ENCODE results near the gene VASH2.
"Not testable (repeated sequence)": the region's sequence is repeated elsewhere in the genome, so short reads cannot be mapped to it uniquely, and the experiment has no call there.

The VASH2 gene

DNA sequence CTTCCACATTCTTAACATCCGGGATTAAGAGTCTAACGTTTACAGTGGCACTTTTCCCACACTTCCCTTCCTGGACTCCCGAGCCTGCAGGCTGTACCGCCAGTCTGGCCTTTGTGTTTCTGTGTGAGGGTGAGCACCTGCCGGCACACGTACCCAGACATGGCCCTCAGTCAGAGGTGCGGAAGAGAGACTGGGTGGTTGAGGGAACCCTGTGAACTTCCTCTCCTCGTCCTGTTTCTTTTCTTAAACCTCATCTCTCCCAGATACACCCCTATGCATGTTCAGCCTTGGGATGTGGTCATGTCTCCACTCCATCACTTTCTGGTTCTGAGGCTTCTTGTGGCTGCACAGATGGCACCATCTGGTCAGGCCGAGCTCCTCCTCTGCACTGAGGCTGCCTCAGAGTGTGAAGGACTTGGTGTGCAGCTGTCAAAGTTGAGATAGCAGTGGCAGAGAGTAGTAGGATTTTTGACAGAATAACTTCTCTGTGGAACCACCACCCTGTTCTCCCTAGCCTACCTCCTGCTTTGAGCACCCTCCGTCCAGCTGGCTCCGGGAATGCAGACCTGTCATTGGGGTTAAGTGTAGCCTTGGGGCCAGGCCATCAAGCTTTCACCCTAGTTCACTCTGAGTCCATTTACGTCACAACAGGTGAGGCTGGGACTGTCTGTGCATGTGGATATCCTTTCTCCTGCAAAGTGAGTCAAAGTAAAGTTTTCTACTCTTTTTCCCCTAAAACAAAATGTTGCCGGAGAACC, 31.4 kb downstream of the VASH2 start:
- DNase-seq, result no peak

DNA sequence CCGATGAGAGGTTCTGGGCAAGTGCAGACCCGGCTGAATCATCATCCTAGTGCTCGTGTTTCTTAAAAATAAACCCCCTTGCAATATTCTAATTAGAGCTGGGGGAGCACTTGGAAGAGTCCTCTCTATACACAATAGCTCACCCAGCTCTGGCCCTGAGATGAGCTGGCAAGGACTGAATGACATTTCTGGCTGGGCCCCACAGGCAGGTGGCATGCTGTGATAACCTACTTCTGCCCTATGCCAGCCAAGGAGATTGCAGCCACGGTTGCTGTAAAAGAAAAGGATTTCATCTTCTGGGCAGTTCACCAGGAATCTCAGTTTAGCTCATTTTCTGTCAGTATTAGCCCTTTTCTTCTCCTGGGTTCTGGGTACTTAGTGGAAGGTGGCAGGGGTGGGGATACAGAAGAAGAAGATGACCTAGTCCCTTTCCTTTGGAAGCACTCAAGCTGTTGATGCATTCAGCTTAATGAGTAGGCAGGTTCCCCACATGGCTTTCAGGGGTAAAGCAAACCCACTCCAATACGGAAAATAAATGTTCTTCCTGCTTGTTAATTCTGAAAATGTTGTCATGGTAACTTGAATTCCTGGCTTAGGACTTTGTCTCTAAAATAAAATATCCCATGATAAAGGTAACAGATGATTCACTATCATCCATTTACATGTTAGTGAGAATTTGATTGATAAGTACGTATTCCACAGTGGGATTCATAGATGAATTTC, 32.2 kb downstream of the VASH2 start:
- no peak for DNase-seq

DNA sequence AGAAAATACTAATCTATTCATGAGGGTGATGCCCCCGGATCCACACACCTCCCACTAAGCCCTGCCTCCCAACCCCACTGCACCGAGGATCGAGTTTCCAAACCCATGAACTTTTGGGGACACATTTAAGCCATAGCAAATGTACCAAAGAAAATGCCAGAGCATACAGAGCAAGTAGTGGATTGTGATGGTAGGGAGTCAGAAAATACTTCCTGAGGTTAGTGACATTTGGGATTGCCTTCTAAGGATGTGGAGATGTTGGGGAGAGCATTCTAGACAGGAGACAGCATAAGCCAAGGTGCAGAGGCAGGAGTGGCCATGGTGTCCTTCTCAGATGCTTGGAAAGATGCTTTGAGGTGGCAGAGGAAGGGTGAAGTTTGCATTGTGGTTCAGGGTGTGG, 33.1 kb downstream of the VASH2 start:
- no peak for DNase-seq

DNA sequence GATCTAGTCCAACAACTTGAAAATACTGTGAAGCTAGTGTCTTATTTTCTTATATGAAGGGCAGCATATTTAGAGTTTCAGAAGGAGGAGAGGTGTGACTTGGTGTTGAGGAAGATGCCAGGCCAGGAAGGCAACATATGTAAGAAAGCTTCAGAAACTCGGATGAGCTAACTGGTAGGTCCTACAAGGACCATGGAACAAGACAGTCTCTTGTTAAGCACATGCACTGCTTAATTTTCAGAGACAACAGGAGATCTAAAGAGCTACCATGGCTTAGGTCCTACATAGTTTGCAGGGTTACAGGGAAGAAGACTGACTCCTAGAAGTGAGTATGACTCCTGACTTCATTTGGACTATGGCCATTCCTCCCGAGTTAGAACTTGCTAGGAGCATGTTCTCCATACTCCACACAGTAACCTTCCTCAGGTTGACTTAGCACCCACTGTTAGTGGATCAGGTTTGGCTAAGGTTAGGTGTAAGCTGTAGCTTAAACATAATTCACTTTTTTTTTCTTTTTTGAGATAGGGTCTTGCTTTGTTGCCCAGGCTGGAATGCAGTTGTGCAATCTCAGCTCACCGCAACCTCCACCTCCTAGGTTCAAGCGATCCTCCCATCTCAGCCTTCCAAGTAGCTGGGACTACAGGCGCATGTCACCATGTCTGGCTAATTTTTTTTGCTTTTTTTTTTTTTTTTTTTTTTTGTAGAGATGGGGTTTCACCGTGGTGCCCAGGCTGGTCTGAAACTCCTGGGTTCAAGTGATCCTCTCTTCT, 34.4 kb downstream of the VASH2 start:
- DNase-seq, result no peak

DNA sequence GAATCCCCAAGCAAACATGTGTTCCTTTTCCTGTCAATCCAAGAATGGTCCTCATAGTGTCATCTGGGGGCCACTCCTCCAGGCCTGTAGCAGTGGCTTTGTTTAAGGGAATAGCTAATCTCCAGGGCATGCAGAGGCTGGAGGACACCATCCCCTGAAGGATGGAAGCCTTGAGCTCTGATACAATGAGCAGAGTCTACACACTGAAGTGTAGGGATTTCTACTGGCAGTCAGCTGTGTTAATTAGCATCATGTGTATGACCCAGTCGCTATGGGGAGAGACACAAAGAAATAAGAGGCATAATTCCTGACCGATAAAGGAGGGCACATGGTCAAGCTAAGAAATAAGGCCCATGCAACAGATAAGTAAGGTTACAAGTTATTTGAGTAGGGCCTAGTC, 36.2 kb downstream of the VASH2 start:
- DNase-seq, result no peak

DNA sequence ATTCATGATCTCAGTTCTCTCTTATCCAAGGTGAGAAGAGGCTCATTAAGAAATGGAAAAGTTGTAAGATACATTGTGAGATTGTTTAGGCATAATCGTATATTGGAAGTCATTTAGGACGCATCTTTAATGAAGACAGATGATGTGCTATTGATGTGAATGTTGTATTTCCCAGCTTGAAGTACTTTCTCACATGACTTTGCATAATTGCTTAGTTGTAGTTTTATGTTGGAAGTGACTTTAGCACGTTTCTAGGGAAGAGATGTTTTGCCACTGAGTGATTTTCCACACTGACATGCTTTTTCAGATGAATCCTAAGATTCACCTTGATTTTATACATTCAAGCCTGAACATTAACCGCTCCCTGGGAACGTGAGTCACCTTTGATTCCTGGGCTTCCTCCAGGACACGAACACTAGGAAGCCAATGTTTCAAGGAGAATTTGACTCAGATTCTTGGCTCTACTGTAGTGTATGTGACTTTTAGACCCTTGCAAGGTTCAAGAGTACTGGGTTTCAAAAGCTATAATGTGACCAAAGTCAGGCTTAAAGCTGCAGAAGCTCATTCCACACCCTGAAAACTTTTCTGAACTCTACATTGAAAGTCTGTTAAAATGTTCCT, 37.5 kb downstream of the VASH2 start:
- DNase-seq, result no peak

DNA sequence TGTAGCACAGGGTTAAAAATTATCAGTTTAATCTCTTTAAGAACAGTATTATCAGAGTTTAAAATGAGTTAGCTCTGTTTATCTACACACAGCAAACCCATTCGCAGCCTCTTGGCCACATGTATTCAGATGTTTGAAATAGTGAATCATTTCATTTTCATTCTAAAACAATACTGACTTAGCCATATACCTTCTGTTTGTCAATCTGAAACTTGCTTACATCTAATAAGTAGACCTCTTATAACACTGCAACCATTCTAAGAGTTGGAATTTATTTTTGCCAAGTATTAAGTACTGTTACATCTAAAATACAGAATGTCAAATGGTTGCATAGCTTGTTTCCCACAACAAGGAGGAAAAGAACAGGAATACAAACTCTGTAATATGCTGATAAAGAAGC, 39.9 kb downstream of the VASH2 start:
- DNase-seq, result no peak

DNA sequence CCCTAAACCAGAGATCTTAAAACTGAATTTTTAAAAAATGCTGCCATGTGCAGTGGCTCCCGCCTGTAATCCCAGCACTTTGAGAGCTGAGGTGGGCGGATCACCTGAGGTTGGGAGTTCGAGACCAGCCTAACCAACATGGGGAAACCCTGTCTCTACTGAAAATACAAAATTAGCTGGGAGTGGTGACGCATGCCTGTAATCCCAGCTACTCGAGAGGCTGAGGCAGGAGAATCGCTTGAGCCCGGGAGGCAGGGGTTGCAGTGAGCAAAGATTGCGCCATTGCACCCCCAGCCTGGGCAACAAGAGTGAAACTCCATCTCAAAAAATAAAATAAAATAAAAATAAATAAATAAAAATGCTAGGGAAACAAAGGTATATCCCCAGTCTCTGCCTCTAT, 43.6 kb downstream of the VASH2 start:
- DNase-seq, result not testable (repeated sequence)

DNA sequence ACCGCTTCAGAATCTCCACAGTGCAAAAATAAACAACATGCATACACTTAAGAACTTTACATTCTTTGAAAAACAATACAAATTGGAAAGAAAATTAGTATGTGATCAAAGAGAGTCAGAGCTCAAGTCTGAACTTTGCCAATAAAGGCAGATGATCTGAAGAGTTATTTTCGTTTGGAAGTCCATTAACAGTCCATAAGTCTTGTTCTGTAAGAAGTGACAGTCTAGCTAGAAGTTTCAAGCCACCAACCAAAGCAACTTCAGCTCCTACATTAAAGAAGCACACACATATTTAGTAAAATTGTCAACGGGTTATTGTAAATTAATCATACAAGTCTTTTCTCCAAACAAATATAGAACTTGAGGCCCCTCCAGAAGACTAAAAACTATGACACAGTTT, 44.6 kb downstream of the VASH2 start:
- DNase-seq, result no peak

DNA sequence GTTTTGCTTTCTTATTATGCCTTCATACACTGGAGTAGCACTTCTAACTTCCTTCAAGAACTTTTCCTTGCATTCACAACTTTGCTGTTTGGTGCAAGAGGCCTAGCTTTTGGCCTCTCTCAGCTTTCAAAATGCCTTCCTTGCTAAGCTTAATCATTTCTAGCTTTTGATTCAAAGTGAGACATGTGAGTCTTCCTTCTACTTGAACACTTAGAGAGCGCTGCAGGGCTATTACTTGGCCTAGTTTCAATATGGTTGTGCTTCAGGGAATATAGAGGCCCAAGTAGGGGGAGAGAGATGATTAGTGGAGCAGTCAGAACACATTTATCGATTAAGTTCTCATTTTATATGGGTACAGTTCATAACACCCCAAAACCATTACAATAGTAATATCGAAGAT, 52.9 kb downstream of the VASH2 start:
- DNase-seq, result no peak

DNA sequence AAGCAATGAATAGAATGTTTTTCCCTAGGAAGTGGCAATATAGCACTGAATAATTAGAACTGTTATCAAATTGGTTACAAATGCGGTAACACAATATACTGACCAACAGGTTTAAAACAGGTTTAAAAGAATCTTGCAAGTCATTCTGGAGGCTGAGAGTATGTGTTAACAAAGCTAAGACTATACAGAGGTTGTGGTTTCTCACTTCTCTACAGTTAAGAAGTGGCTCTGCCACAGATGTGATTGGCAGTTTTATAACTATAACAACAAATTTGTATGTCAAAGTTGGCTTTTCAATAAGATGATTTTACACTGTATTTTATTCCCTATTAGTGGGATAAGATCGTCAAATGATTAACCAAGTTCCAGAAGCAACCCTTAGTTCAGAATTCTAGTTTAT, 58.2 kb downstream of the VASH2 start:
- DNase-seq, result no peak

DNA sequence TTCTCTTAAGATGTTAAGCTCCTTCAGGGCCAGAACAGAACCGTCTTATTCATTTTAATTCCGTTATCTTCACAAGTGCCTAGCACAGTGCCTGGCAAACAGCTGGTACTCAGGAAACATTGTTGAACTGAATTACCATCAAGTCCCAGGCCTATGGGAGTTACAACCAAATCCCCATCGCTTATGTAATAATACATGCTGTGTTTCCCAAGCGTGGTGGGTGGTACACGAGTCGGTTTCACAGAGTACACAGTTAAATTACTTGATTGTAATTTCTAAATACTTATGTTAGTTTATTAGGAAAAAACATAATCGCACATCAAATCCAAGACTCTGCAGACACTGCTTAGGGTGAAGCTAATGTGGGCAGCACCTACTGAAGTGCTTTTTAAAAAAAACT, 64.3 kb downstream of the VASH2 start:
- DNase-seq, result no peak

DNA sequence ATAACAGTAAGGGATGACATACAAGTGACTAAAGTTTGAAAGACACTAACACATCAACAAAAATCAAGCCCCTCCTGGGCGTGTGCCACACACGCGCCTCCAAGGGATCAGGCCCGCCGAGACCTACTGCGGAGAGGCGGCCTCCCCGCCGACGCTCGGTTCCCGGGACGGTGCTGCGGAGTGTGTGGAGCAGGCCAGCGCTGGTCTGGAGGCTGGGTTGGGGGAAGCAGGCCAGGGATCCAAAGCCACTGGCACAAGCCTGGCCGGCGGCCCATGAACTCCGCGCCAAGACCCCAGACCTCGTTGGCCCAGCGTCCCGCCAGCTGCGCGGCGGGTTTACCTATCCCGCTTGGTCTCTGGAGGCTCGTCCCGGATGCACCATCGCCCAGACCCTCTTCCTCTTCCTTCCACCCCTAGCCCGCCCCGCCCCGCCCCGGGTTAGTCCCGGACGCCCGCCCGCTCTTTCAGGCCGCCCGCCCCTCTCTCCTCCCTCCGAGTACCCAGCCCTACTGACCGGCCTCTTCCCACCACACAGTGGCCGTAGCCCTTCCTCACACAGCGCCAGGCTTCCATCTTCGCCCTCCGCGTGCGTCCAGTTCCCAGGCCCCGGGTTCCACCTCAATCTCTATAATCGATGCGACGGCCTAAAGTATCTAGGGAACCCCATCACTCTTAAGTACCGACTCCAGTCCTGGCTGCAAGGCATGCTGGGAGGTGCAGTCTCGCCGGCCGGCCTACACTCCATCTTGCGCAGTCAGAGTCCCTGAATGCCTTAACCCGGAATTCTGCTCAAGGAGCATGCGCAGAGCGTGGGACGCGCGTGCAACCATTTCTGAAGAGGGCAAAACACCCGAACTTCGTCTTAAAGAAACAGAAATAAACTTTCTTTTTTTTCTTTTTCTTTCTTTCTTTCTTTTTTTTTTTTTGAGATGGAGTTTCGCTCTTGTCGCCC, 65.0 kb downstream of the VASH2 start, which contains the start of gene ANGEL2:
ANGEL2 (minus strand) TSS at position 769 of the 952 bp plus-strand sequence; CDS start at position 573, 196 bp downstream.
- DNase-seq, result peak; percentile 97

DNA sequence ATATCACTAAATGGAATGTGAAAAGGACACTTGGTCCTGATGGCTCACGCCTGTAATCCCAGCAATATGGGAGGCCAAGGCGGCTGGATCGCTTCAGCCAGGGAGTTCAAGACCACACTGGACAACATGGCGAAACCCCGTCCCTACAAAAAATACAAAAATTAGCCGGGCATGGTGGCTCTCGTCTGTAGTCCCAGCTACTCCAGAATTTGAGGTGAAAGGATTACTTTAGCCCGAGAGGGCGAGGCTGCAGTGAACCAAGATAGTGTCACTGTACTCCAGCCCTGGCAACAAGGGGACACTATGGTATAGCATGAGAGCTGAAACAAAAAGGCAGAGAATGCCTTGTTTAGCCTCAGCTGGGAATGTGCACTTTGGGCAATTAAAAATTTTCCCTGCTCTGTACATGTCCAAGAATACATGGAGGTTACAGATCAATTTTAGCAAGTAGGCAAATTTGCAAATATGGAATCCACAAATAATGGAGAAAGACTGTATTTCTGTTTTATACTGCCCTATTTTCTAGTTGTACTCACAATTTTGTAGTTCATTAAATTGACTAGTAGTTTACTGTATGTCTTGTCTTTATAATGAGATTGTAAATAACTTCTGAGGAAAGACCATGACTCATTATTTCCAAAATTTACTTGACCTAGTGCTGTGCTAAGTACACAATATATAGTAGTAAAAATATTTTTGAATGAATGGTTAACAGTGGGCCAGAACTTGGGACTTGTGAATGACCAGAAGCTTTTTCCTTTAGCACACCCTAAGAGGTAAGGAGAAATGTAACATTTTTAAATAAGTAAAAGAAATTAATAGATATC, 67.3 kb downstream of the VASH2 start:
- no peak for DNase-seq

DNA sequence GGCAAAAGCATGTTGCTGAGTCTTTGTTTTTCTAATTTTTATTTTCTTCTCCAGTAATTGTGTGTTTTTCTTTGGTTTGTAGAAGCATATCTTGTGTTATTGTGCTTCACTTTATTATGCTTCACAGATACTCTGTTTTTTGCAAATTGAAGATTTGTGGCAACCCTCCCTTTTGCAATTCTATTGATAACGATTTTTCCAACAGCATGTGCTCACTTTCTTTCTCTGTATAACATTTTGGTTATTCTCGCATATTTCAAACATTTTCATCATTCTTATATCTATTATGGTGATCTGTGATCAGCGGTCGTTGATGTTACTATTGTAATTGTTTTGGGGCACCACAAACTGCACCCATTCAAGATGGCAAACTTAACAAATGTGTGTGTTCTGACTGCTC, 69.1 kb downstream of the VASH2 start:
- DNase-seq, result no peak

DNA sequence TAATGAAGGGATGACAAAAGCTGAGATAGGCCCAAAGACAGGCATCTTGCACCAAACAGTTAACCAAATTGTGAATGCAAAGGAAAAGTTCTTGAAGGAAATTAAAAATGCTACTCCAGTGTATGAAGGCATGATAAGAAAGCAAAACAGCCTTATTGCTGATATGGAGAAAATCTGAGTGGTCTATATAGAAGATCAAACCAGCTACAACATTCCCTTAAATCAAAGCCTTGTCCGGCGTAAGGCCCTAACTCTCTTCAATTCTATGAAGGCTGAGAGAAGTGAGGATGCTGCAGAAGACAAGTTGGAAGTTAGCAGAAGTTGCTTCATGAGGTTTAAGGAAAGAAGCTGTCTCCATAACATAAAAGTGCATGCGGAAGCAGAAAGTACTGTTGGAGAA, 69.7 kb downstream of the VASH2 start:
- no peak for DNase-seq

DNA sequence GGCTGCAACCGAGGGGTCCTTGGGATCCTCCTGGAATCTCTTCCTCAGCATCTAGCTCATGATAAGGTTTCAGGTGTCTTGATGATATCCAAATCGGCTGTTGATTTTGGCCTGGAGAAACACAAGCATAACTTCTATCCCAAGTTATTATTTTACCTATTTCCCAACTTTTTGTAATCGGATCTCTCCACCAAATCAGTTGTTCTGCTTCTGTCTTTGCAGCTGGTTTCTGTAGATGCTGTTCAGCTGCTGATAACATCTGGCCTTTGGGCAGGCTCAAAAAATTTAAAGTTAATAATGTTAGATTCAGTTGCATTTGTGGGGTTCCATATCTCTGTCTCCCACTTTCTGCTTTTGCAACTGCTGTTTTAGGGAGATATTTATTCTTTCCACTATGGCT, 76.7 kb downstream of the VASH2 start:
- DNase-seq, result not testable (repeated sequence)

DNA sequence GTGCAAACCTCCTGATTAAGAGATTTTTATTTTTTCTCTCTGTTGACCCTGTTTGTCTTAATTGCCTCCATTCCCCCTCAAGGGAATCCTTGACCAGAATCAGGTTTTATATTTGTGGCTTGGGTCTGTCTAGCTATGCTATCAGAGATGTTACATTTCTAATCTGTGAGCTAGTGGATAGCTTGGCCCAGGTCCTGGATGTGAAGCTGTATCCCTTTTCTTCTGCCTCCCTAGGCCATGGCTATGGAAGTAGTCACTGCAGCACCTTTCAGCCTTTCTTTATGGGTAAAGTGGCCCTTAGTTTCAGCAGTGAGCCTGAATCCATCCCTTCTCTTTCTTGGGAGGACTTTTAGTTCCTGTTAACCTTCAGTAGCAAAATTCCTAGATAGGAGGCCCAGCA, 82.3 kb downstream of the VASH2 start:
- DNase-seq, result no peak

DNA sequence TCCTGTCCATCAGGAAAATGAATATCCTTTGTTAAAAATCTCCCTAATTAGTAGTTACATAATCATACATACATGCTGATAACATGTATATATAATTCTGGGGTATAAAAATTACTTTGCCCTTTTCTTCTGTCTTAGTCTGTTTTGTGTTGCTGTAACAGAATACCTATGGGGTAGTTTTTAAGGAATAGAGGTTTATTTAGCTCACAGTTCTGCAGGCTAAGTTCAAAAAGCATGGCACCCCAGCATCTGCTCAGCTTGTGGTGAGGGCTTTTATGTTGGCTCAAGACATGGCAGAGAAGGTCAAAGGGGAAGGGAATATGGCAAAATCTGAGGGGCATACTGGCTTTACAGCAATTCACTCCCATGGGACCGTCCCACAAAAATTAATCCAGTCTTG, 84.4 kb downstream of the VASH2 start:
- no peak for DNase-seq

DNA sequence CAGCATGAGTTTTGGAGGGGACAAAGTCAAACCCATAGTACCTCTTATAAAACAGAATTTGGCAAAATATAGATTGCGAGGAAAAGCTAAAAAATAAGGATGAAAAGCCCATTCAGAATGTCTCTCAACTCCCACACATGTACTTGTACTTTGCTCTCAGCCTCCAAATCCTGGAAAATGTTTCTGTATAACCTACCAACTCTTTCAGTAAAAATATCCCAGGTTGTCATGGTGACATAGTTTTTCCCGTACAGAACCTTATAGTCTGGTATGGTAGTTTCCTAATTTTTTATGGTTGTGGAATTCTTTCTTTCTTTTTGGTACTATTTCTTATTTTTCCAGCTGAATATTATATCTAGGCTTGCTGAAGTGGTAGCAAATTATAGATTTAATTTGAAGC, 85.2 kb downstream of the VASH2 start:
- DNase-seq, result no peak
